Rectal smooth muscle tissue (tissue), 1 donor: ENCODE results near the gene AHCTF1.

Experiments used
- H3K27ac ChIP-seq: one replicate; pipeline ENCODE4 v1.7.0; 2013; ENCODE audit warnings: low read depth, low read length, inconsistent platforms
- H3K27me3 ChIP-seq: one replicate; pipeline ENCODE4 v1.7.0; 2013; ENCODE audit warnings: low read length; ENCODE audit not compliant: control insufficient read depth, insufficient read depth
- H3K36me3 ChIP-seq: one replicate; pipeline ENCODE4 v1.7.0; 2013; ENCODE audit warnings: low read length; ENCODE audit not compliant: control insufficient read depth, insufficient read depth
- H3K4me1 ChIP-seq: one replicate; pipeline ENCODE4 v1.7.0; 2013; ENCODE audit warnings: low read length; ENCODE audit not compliant: control insufficient read depth, insufficient read depth
- H3K4me3 ChIP-seq: one replicate; pipeline ENCODE4 v1.7.0; 2013; ENCODE audit warnings: low read length
- H3K9ac ChIP-seq: one replicate; pipeline ENCODE4 v1.7.0; 2013; ENCODE audit warnings: low read length

The AHCTF1 gene

DNA sequence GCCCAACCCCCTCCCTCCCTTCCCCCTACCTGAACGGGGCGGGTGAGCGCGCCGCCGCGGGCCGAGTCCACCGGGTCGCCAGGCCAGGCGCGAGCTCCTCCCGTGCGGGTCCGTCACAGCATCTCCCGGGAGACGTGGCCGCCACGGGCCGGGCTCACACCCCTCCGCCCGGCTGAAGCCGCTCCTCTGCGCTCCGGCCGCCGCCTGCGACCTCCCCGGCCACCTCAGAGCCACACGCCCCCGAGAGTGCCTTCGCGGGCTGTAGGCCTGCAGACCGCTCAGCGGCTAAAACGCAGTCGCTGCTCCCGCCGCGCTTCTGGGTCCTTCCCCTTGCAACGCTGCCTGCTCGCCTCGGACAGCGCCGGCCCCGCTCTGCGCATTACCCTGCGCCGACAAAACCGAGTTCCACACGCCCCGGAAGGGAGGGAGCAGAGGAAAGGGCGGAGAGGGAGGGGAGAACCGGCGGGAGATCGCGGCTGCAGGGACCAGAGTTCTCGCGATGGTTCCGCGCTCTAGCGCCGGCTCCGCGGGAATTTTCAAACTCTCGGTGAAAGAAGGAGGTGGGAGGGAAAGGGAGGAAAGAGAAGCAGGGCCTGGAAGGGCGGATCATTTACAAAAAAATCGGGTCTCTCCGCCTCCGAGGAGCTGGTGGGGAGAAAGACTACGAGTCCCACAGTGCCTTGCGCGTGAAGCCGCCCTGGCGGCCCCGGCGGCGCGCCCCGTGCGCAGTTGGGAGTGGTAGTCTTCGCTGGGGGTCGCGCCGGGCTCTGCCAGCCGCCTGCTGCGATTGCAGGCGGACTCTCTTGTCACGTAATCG, at the start of gene AHCTF1:
Gene AHCTF1, minus strand, starts transcription at position 400 of the 817 bp plus-strand sequence. CDS start 13,578 bp downstream, outside the sequence.
- H3K27me3 ChIP-seq, result no peaks in the 10 kb centered on the region

DNA sequence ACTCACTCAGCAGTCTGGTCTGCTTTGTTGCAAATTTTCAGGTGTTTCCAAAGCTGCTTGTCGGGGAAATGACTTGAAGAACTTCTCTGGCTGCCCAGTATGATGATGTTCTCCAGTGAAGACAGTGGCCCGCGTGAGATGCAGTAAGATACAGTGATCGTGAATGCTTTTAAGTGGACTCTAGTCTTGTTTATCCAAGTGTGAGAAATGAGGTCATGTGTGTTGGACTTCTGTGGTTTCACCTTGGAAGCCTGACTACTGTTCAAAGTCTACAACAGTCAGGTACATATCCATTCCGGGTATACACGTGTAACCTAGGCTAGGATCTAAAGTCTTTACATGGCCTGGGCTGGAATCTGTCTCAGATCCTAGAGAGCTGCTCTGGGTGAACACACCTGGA, 47.0 kb upstream of the AHCTF1 start:
- Histone ChIP-seq H3K36me3 (no peaks in the 10 kb centered on the region), H3K27me3 (no peaks in the 10 kb centered on the region), H3K9ac (no peak overlapping the region), H3K4me1 (no peaks in the 10 kb centered on the region), H3K27ac (no peak overlapping the region), H3K4me3 (no peak overlapping the region)

More for the DNA sequence above, at the start of gene AHCTF1:
- Histone ChIP-seq H3K4me1 (no peaks in the 10 kb centered on the region), H3K27ac (peak within 1 kb of the TSS; percentile 92), H3K9ac (peak within 1 kb of the TSS; percentile 80), H3K36me3 (no peaks in the 10 kb centered on the region), H3K4me3 (peak within 1 kb of the TSS; percentile 94)

GRCh38 chr1:246978281-246978680, 46.5 kb upstream of the AHCTF1 start:
- H3K9ac ChIP-seq, result no peak overlapping the region
- H3K36me3 ChIP-seq, result no peaks in the 10 kb centered on the region
- no peaks in the 10 kb centered on the region for H3K27me3 ChIP-seq
- no peak overlapping the region for H3K4me3 ChIP-seq
- H3K27ac ChIP-seq, result no peak overlapping the region
- H3K4me1 ChIP-seq, result no peaks in the 10 kb centered on the region

DNA sequence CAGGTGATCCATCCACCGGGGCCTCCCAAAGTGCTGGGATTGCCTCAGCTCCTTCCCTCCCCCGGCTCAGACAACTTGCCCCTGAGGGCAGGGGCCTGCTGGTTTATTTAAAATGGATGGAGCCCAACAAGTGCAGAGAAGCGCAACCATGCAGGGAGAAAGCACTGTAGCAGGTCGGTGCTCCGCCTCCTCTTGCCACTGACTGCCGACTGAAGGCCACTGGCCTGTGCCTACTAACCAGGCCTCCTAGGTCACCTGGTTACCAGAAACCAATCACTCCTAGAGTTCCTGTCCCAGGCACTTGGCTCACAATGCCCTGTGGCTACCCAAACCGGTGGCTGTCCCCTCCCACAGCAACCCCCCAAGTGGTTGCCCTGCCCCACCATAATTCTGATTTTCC, 40.2 kb upstream of the AHCTF1 start:
- H3K36me3 ChIP-seq, result no peaks in the 10 kb centered on the region
- no peaks in the 10 kb centered on the region for H3K27me3 ChIP-seq
- no peak overlapping the region for H3K9ac ChIP-seq
- H3K4me1 ChIP-seq, result no peaks in the 10 kb centered on the region
- H3K4me3 ChIP-seq, result no peak overlapping the region
- no peak overlapping the region for H3K27ac ChIP-seq

DNA sequence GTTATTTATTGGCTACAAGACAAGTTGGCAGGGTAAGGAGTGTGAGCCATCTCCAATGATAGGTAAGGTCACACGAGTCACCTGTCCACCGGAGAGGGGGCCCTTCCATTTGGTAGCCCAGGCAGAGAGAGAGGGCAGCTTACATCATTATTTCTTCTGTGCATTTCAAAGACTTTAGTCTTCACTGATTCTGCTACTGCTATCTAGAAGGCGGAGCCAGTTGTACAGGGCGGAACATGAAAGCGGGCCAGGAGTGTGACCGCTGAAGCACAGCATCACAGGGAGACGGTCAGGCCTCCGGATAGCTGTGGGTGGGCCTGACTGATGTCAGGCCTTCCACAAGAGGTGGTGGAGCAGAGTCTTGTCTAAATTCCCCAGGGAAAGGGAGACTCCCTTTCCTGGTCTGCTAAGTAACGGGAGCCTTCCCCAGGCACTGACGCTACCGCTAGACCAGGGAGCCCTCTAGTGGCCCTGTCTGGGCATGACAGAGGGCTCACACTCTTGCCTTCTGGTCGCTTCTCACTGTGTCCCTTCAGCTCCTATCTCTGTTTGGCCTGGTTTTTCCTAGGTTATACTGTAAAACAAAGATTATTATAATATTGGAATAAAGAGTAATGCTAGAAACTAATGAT, 39.5 kb upstream of the AHCTF1 start:
- Histone ChIP-seq H3K27ac (no peak overlapping the region), H3K9ac (no peak overlapping the region), H3K4me3 (no peak overlapping the region), H3K27me3 (no peaks in the 10 kb centered on the region), H3K4me1 (no peaks in the 10 kb centered on the region), H3K36me3 (no peaks in the 10 kb centered on the region)

- H3K4me3 ChIP-seq, result no peak overlapping the region
- H3K36me3 ChIP-seq, result no peaks in the 10 kb centered on the region
- no peaks in the 10 kb centered on the region for H3K4me1 ChIP-seq
- H3K27ac ChIP-seq, result no peak overlapping the region
- no peak overlapping the region for H3K9ac ChIP-seq
- H3K27me3 ChIP-seq, result no peaks in the 10 kb centered on the region
Observed at GRCh38 chr1:246969621-246970020, 37.9 kb upstream of the AHCTF1 start.

GRCh38 chr1:246966502-246966901, 34.8 kb upstream of the AHCTF1 start:
- Histone ChIP-seq H3K4me3 (no peak overlapping the region), H3K27me3 (no peaks in the 10 kb centered on the region), H3K9ac (no peak overlapping the region), H3K36me3 (no peaks in the 10 kb centered on the region), H3K4me1 (no peaks in the 10 kb centered on the region), H3K27ac (no peak overlapping the region)

DNA sequence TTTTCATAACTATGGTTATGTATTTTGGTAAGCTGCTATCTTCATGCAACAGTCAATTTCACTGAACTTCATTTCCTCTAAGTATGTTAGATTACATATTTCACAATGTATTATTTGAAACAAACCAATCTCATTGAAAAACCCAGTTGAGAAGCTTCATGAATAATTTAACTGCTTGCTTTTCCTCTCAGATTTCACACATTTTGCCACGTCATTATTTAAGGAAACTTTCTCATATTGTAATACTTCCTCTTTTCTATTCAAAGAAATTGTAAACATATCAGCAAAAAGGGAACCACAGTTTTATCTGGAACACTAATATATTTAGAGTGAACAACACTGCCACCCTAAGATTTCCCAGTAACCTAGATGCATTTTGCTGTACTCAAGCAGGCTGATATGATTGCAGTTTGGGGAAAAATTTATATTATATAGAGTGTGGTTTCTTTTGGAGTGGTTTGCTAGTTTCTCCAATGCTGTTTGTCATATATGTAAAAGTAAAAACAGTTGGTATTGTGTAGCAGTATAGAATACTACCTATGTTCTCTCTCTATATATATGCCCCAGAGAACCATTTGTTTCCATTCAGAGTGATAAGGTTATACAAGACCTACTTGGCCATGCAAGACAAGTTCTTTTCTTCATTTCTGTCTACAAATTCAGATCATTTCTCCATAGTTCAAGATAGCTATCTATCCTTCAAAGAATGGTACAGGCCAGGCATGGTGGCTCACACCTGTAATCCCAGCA, 28.4 kb upstream of the AHCTF1 start:
- no peak overlapping the region for H3K27ac ChIP-seq
- no peaks in the 10 kb centered on the region for H3K27me3 ChIP-seq
- H3K9ac ChIP-seq, result no peak overlapping the region
- H3K4me3 ChIP-seq, result no peak overlapping the region
- H3K4me1 ChIP-seq, result no peaks in the 10 kb centered on the region
- no peaks in the 10 kb centered on the region for H3K36me3 ChIP-seq

- no peak overlapping the region for H3K9ac ChIP-seq
- H3K36me3 ChIP-seq, result no peaks in the 10 kb centered on the region
- no peaks in the 10 kb centered on the region for H3K27me3 ChIP-seq
- H3K4me1 ChIP-seq, result no peaks in the 10 kb centered on the region
- no peak overlapping the region for H3K4me3 ChIP-seq
- H3K27ac ChIP-seq, result no peak overlapping the region
Observed at GRCh38 chr1:246954126-246954525, 22.4 kb upstream of the AHCTF1 start.

DNA sequence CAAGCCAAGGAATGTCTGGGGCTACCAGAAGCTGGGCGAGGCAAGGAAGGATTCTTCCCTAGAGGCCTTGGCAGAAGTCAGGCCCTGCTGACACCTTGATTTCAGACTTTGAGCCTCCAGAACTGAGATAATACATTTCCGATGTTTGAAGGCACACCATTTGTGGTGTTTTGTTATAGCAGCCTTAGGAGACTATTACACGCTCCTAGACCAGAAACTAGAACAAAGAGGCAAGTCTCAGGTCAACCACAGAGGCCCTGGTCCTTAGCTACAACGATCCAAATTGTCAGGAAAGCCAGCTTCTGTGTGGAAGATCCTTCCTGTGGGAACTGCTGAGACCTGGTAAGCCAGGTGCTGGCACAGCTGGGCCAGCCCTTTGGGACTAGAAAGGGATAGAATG, 19.7 kb upstream of the AHCTF1 start:
- Histone ChIP-seq H3K36me3 (no peaks in the 10 kb centered on the region), H3K27me3 (no peaks in the 10 kb centered on the region), H3K4me1 (no peaks in the 10 kb centered on the region), H3K9ac (no peak overlapping the region), H3K4me3 (no peak overlapping the region), H3K27ac (no peak overlapping the region)

- Histone ChIP-seq H3K27me3 (no peaks in the 10 kb centered on the region), H3K27ac (no peak overlapping the region), H3K36me3 (no peaks in the 10 kb centered on the region), H3K4me3 (no peak overlapping the region), H3K4me1 (no peaks in the 10 kb centered on the region), H3K9ac (no peak overlapping the region)
Observed at GRCh38 chr1:246949956-246950355, 18.2 kb upstream of the AHCTF1 start.

GRCh38 chr1:246947255-246947654, 15.5 kb upstream of the AHCTF1 start:
- Histone ChIP-seq H3K27ac (peak overlapping the region; percentile 58), H3K27me3 (no peaks in the 10 kb centered on the region), H3K4me3 (no peak overlapping the region), H3K9ac (no peak overlapping the region), H3K36me3 (no peaks in the 10 kb centered on the region), H3K4me1 (no peaks in the 10 kb centered on the region)
